Endothelial cell of umbilical vein (primary cell): Measurements from ENCODE around the gene SMIM38.

Experiments used
- EZH2 ChIP-seq: IDR thresholded peaks from 2 replicates; pipeline ENCODE4 v1.6.1; 2012; ENCODE audit warnings: borderline replicate concordance, low read depth, mild to moderate bottlenecking, moderate library complexity, low read length, inconsistent platforms; ENCODE audit not compliant: severe bottlenecking
- FOS ChIP-seq: IDR thresholded peaks from 2 replicates; pipeline ENCODE4 v1.6.1; 2011; ENCODE audit warnings: mild to moderate bottlenecking, low read length, moderate library complexity, borderline replicate concordance; ENCODE audit not compliant: insufficient read depth
- POLR2A ChIP-seq: IDR thresholded peaks from 2 replicates; pipeline ENCODE4 v1.6.1; 2012; ENCODE audit warnings: low read depth, mild to moderate bottlenecking, control low read depth, low read length
- POLR2AphosphoS5 ChIP-seq: IDR thresholded peaks from 2 replicates; pipeline ENCODE4 v1.6.1; 2012; ENCODE audit warnings: low read depth, mild to moderate bottlenecking, control low read depth, low read length, moderate library complexity; ENCODE audit not compliant: insufficient read depth
- TF ChIP-seq, protein P1 (sequence below), 2 donors: IDR thresholded peaks; 1 replicate in 1 of 2; 2 replicates in 1 of 2; pipeline ENCODE4 v1.5.1; 2011; ENCODE audit warnings: low read length in 2 of 2, mild to moderate bottlenecking in 2 of 2, moderate library complexity in 2 of 2, control low read depth in 1 of 2, inconsistent platforms in 1 of 2, low read depth in 1 of 2; ENCODE audit not compliant: insufficient read depth in 1 of 2; ENCODE audit errors: extremely low read depth in 1 of 2
- TF ChIP-seq, protein P2 (sequence below): IDR thresholded peaks from 2 replicates; pipeline ENCODE4 v1.6.1; 2011; ENCODE audit not compliant: insufficient read depth, insufficient read length

DNA sequence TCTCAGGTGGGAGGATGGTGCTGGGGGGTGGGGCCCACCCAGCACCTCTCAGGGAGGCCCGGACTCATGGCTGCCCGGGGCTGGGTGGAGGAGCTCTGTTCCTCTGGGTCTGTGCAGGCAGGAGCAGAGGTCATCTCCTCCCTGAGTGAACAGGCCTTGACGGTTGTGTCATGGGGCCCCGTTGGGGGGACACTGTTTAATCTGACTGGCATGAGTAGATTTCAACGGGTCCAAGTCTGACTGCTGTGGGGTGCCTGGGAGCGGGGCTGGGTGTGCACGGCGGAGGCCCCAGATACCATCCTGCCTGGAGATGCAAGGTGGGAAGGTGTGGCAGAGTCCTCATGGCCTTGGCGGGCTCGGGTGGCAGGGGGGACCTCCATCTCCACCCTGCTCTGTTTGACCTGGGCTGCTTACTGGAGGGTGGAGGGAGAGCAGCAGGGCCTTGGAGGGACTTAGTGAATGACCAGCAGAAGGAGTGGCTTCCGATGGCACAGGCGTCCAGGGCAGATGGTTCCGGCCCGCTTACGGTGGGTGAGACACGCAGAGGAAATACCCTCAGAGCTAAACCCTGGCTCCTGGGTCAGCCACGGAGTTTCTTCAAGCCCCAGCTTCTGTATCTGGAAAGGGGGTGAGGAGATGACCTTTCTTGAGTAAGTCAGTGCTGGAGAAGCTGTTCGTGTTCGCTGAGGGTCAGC, 48.7 kb downstream of the SMIM38 start:
- TF ChIP-seq, protein P1, sequence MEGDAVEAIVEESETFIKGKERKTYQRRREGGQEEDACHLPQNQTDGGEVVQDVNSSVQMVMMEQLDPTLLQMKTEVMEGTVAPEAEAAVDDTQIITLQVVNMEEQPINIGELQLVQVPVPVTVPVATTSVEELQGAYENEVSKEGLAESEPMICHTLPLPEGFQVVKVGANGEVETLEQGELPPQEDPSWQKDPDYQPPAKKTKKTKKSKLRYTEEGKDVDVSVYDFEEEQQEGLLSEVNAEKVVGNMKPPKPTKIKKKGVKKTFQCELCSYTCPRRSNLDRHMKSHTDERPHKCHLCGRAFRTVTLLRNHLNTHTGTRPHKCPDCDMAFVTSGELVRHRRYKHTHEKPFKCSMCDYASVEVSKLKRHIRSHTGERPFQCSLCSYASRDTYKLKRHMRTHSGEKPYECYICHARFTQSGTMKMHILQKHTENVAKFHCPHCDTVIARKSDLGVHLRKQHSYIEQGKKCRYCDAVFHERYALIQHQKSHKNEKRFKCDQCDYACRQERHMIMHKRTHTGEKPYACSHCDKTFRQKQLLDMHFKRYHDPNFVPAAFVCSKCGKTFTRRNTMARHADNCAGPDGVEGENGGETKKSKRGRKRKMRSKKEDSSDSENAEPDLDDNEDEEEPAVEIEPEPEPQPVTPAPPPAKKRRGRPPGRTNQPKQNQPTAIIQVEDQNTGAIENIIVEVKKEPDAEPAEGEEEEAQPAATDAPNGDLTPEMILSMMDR (IDR thresholded peaks at IDR 0.05; ENCODE audit: extremely low read depth in 1 of 2, insufficient read depth in 1 of 2, low read depth in 1 of 2, low read length in 2 of 2), result no peak
- TF ChIP-seq EZH2 (no peak), POLR2A (no peak), POLR2AphosphoS5 (no peak), FOS (no peak)
- TF ChIP-seq, protein P2, sequence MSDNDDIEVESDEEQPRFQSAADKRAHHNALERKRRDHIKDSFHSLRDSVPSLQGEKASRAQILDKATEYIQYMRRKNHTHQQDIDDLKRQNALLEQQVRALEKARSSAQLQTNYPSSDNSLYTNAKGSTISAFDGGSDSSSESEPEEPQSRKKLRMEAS, result no peak
